H1 (cell line): ENCODE results near the gene CLPX. TPM values are rescaled to one million over a fixed set of nuclear protein-coding genes. Genes with fewer than 3 reads are reported as not detected.

Experiments
- CTCF ChIA-PET: fragments of 300-600 bp; sonication (Branson Sonifier 250); formaldehyde crosslinking; loops from one replicate; lab custom pipeline; 2021; ENCODE audit not compliant: partially characterized antibody; lab: Charles Lee
- POLR2A ChIA-PET: fragments of 300-600 bp; sonication (Branson Sonifier 250); formaldehyde crosslinking; loops from one replicate; lab custom pipeline; 2021; ENCODE audit warnings: inconsistent platforms; ENCODE audit not compliant: partially characterized antibody; lab: Charles Lee
- DNase-seq, 2 experiments: peaks; one replicate each; pipeline versions ENCODE4 v3.0.0 to v3.0.0-alpha.2; 2010 to 2022; ENCODE audit warnings: low spot score in 2 of 2, low read depth in 1 of 2, mixed read lengths in 1 of 2
- FAIRE-seq: peaks from 2 replicates; lab custom pipeline; 2011; peaks lifted over from hg19 to GRCh38; lab: Jason Lieb, UNC
- H2AFZ ChIP-seq: 2 replicates; pipeline ENCODE4 v1.8.1; 2012; ENCODE audit warnings: low read length, inconsistent platforms
- H2AK5ac ChIP-seq: 2 replicates; pipeline ENCODE4 v1.6.1; 2013; ENCODE audit warnings: low read depth, low read length
- H2BK120ac ChIP-seq: replicated peaks from 2 replicates; pipeline ENCODE3; 2013; ENCODE audit warnings: low read depth, low read length, inconsistent platforms
- H2BK12ac ChIP-seq: 2 replicates; pipeline ENCODE4 v1.6.1; 2013; ENCODE audit warnings: low read depth, low read length
- H2BK15ac ChIP-seq: 2 replicates; pipeline ENCODE4 v1.6.1; 2013; ENCODE audit warnings: low read length
- H2BK20ac ChIP-seq: 2 replicates; pipeline ENCODE4 v1.6.1; 2013; ENCODE audit warnings: low read length
- H2BK5ac ChIP-seq: 2 replicates; pipeline ENCODE4 v1.6.1; 2013; ENCODE audit warnings: low read depth, low read length
- H3K14ac ChIP-seq: 2 replicates; pipeline ENCODE4 v1.6.1; 2013; ENCODE audit warnings: inconsistent platforms; ENCODE audit not compliant: insufficient read length
- H3K18ac ChIP-seq: 2 replicates; pipeline ENCODE4 v1.6.1; 2013; ENCODE audit warnings: low read length; ENCODE audit errors: extremely low read depth
- H3K23ac ChIP-seq: 2 replicates; pipeline ENCODE4 v1.6.1; 2013; ENCODE audit warnings: inconsistent platforms; ENCODE audit not compliant: insufficient read length
- H3K23me2 ChIP-seq: 2 replicates; pipeline ENCODE4 v1.6.1; 2013; ENCODE audit warnings: low read depth, low read length
- H3K27ac ChIP-seq: 2 replicates; pipeline ENCODE4 v1.6.1; 2011; ENCODE audit warnings: low read depth, low read length, inconsistent platforms
- H3K27me3 ChIP-seq, 4 experiments: replicated peaks in 1 of 4; 1 replicate in 1 of 4; 2 replicates in 3 of 4; pipeline versions ENCODE4 v1.6.1 to v1.8.1; 2011 to 2013; ENCODE audit warnings: low read length in 3 of 4, mild to moderate bottlenecking in 3 of 4, inconsistent platforms in 2 of 4, mixed read lengths in 2 of 4, moderate library complexity in 1 of 4; ENCODE audit not compliant: control insufficient read depth in 3 of 4, insufficient read depth in 3 of 4; ENCODE audit errors: extremely low read depth in 1 of 4
- H3K36me3 ChIP-seq, 4 experiments: 2 replicates each; pipeline versions ENCODE4 v1.6.1 to v1.8.1; 2011 to 2013; ENCODE audit warnings: mild to moderate bottlenecking in 4 of 4, low read length in 3 of 4, moderate library complexity in 2 of 4, control low read depth in 1 of 4, inconsistent platforms in 1 of 4; ENCODE audit not compliant: insufficient read depth in 4 of 4, control insufficient read depth in 2 of 4
- H3K4ac ChIP-seq: replicated peaks from 2 replicates; pipeline ENCODE3; 2013; ENCODE audit warnings: low read length, low read depth, mixed read lengths, inconsistent platforms; ENCODE audit not compliant: insufficient read length
- H3K4me1 ChIP-seq, 4 experiments: replicated peaks in 1 of 4; 1 replicate in 1 of 4; 2 replicates in 3 of 4; pipeline versions ENCODE4 v1.6.1 to v1.8.1; 2011 to 2013; ENCODE audit warnings: low read length in 3 of 4, inconsistent platforms in 2 of 4, mixed read lengths in 1 of 4; ENCODE audit not compliant: insufficient read depth in 4 of 4, control insufficient read depth in 3 of 4
- H3K4me2 ChIP-seq, 2 experiments: 2 replicates each; pipeline versions ENCODE4 v1.6.1 to v1.8.1; 2011 to 2013; ENCODE audit warnings: low read depth in 2 of 2, low read length in 2 of 2, control low read depth in 1 of 2, inconsistent platforms in 1 of 2, mild to moderate bottlenecking in 1 of 2; ENCODE audit not compliant: insufficient read depth in 1 of 2
- H3K4me3 ChIP-seq, 4 experiments: fragments of 200-600, 300-600 bp in 1 of 4; sonication (generic), shearing (Covaris generic), sonication (Bioruptor Twin) in 1 of 4; 2 replicates each; pipeline versions ENCODE4 v1.5.1 to v1.8.1; 2011 to 2016; ENCODE audit warnings: low read length in 4 of 4, low read depth in 3 of 4, control low read depth in 2 of 4, inconsistent platforms in 2 of 4, mild to moderate bottlenecking in 2 of 4, mixed read lengths in 1 of 4, moderate library complexity in 1 of 4; ENCODE audit not compliant: insufficient read depth in 2 of 4; ENCODE audit errors: extremely low read depth in 1 of 4
- H3K56ac ChIP-seq: replicated peaks from 2 replicates; pipeline ENCODE3; 2013; ENCODE audit warnings: low read depth, mild to moderate bottlenecking, mixed read lengths, low read length, inconsistent platforms; ENCODE audit not compliant: insufficient read length
- H3K79me1 ChIP-seq: 2 replicates; pipeline ENCODE4 v1.6.1; 2013; ENCODE audit warnings: low read depth, low read length, control low read depth
- H3K79me2 ChIP-seq, 2 experiments: 2 replicates each; pipeline versions ENCODE4 v1.6.1 to v1.8.1; 2012 to 2013; ENCODE audit warnings: low read length in 2 of 2, mild to moderate bottlenecking in 2 of 2, inconsistent platforms in 1 of 2; ENCODE audit not compliant: insufficient read depth in 2 of 2, control insufficient read depth in 1 of 2
- H3K9ac ChIP-seq, 4 experiments: replicated peaks in 1 of 4; 1 replicate in 1 of 4; 2 replicates in 3 of 4; pipeline versions ENCODE4 v1.6.1 to v1.8.1; 2011 to 2013; ENCODE audit warnings: low read depth in 3 of 4, low read length in 3 of 4, control low read depth in 2 of 4, mild to moderate bottlenecking in 2 of 4, moderate library complexity in 2 of 4, inconsistent platforms in 1 of 4; ENCODE audit errors: extremely low read depth in 1 of 4
- H3K9me3 ChIP-seq, 2 experiments: 2 replicates each; pipeline versions ENCODE4 v1.6.1 to v1.8.1; 2012 to 2013; ENCODE audit warnings: mild to moderate bottlenecking in 2 of 2, moderate library complexity in 2 of 2, control low read depth in 1 of 2, inconsistent platforms in 1 of 2, low read depth in 1 of 2, low read length in 1 of 2, mixed read lengths in 1 of 2; ENCODE audit not compliant: insufficient read depth in 2 of 2
- H4K20me1 ChIP-seq, 2 experiments: replicated peaks in 1 of 2; 2 replicates each; pipeline versions ENCODE3 to v1.8.1; 2011 to 2013; ENCODE audit warnings: inconsistent platforms in 2 of 2, low read length in 2 of 2, mild to moderate bottlenecking in 1 of 2; ENCODE audit not compliant: insufficient read depth in 2 of 2, control insufficient read depth in 1 of 2
- H4K5ac ChIP-seq: 2 replicates; pipeline ENCODE4 v1.6.1; 2013; ENCODE audit warnings: low read length, low read depth, mixed read lengths, inconsistent platforms; ENCODE audit not compliant: insufficient read length
- H4K8ac ChIP-seq: 2 replicates; pipeline ENCODE4 v1.8.0; 2013; ENCODE audit warnings: mild to moderate bottlenecking, moderate library complexity, low read length, inconsistent platforms; ENCODE audit not compliant: insufficient read depth; ENCODE audit errors: extremely low read depth
- H4K91ac ChIP-seq: replicated peaks from 2 replicates; pipeline ENCODE3; 2013; ENCODE audit warnings: low read length, mixed read lengths, inconsistent platforms; ENCODE audit not compliant: insufficient read length
- CHD1 ChIP-seq: IDR thresholded peaks from 2 replicates; pipeline ENCODE4 v1.6.1; 2012; ENCODE audit warnings: low read depth, low read length, improper control_type of control experiment
- EZH2 ChIP-seq: fragments of 200-600 bp; sonication (generic); IDR thresholded peaks from 2 replicates; pipeline ENCODE4 v1.7.1; 2012; ENCODE audit warnings: low read depth, mild to moderate bottlenecking, moderate library complexity, low read length, inconsistent platforms; ENCODE audit not compliant: severe bottlenecking
- GABPA ChIP-seq: IDR thresholded peaks from 2 replicates; pipeline ENCODE4 v1.6.1; 2011; ENCODE audit warnings: mild to moderate bottlenecking, low read length, moderate library complexity, borderline replicate concordance; ENCODE audit not compliant: insufficient read depth
- HDAC6 ChIP-seq: IDR thresholded peaks from one replicate; pipeline ENCODE4 v1.7.1; 2012; ENCODE audit warnings: low read depth, mild to moderate bottlenecking, inconsistent platforms, low read length, moderate library complexity
- WGBS, 2 experiments: shearing (Covaris generic) in 1 of 2; methylation state at CpG; one replicate each; pipeline versions ENCODE4 v1.1.6 to v1.1.7; 2013 to 2015; ENCODE audit warnings: low lambda C conversion rate in 2 of 2, mixed read lengths in 2 of 2, inconsistent platforms in 1 of 2, low coverage in 1 of 2, missing lambda C conversion rate in 1 of 2; ENCODE audit not compliant: insufficient replicate concordance in 2 of 2, insufficient coverage in 1 of 2, insufficient read length in 1 of 2; ENCODE audit errors: extremely low coverage in 1 of 2, missing lambda C conversion rate in 1 of 2; 5-methylcytosine and 5-hydroxymethylcytosine counted together
- polyA plus RNA-seq, 7 experiments: library from polyadenylated mRNA; depleted of rRNA in 3 of 7; stranded (reverse) in 5 of 7; unstranded in 2 of 7; fragments of >200 nt in 5 of 7; fragments of 200-250 nt in 2 of 7; gene quantifications; 1 replicate in 5 of 7; 2 replicates in 1 of 7; 4 replicates in 1 of 7; pipeline versions ENCODE4 v1.2.1 to v1.2.3, GENCODE V29; 2011 to 2013; ENCODE audit warnings: missing spikeins in 2 of 7, mixed read lengths in 2 of 7
- total RNA-seq: library from RNA; stranded (reverse); fragmentation: NEBNext Ultra II Directional; extraction: Animal tissue kit (Norgen Biotek cat#: 25700); gene quantifications from 2 replicates; pipeline ENCODE4 v1.2.1, GENCODE V29; 2021

The CLPX gene
- total and polyA plus RNA-seq, 2 of the 8 experiments (the other 6 are each of a cell fraction or from before 2014, with no cell fraction given): 10.5 to 53.6 TPM

GRCh38 chr15:65147902-65148301, 37.2 kb downstream of the CLPX start:
- FAIRE-seq: no peak
- no peak overlapping the region for H2BK5ac ChIP-seq
- H3K79me1 ChIP-seq: no peaks in the 10 kb centered on the region
- H2AFZ ChIP-seq: no peak overlapping the region
- no peak overlapping the region for H3K4me2 ChIP-seq
- H3K56ac ChIP-seq: no peak overlapping the region
- no peak overlapping the region for H4K91ac ChIP-seq
- no peak overlapping the region for H3K14ac ChIP-seq
- no peak overlapping the region for H2BK120ac ChIP-seq
- no peak for TF ChIP-seq GABPA
- no peak for TF ChIP-seq CHD1
- TF ChIP-seq EZH2: no peak
- TF ChIP-seq HDAC6: no peak
- TF ChIP-seq, all 59 proteins: peak for 0
- CTCF ChIA-PET: interaction anchor here (0.6 to 1.7 kb wide), 4 partner anchors 12 to 115 kb away, joined by 3 to 5 read pairs (median 4); no protein-coding TSS in a partner anchor
- H3K9me3 ChIP-seq: no peaks in the 10 kb centered on the region
- no peak overlapping the region for H3K18ac ChIP-seq
- no peak overlapping the region for H2BK20ac ChIP-seq
- H3K27ac ChIP-seq: no peak overlapping the region
- no peak overlapping the region for H2BK15ac ChIP-seq
- H3K9ac ChIP-seq: no peak overlapping the region
- no peaks in the 10 kb centered on the region for H3K27me3 ChIP-seq
- no peaks in the 10 kb centered on the region for H3K23me2 ChIP-seq
- no peak overlapping the region for H2AK5ac ChIP-seq
- no peak overlapping the region for H4K5ac ChIP-seq
- no peak overlapping the region for H2BK12ac ChIP-seq
- WGBS, 2 experiments: 93% methylated on average over 3 of the region's 3 CpGs; no CpG with 5 or more reads in 1 of the 2 experiments
- DNase-seq: no peak
- H4K8ac ChIP-seq: no peak overlapping the region
- H3K4me3 ChIP-seq: no peak overlapping the region
- H3K36me3 ChIP-seq: peaks cover 0 to 24% (median 11%) of the 10 kb centered on the region in 4 experiments; a peak in 5 of 8 replicates
- POLR2A ChIA-PET: no interaction called here
- H3K23ac ChIP-seq: no peak overlapping the region
- no peak overlapping the region for H3K4ac ChIP-seq
- no peaks in the 10 kb centered on the region for H3K4me1 ChIP-seq
- H4K20me1 ChIP-seq: no peaks in the 10 kb centered on the region
- H3K79me2 ChIP-seq: no peaks in the 10 kb centered on the region
